GM12872 (cell line): ENCODE data around the gene DDAH1.

ENCODE experiments used
- CTCF ChIP-seq: IDR thresholded peaks from 3 replicates; pipeline ENCODE4 v1.5.1; 2011; ENCODE audit warnings: low read depth, mild to moderate bottlenecking, low read length, moderate library complexity; ENCODE audit not compliant: insufficient read depth

DDAH1 gene

GRCh38 chr1:85340427-85340826 is 124.5 kb downstream of the DDAH1 start:
- TF ChIP-seq CTCF = no peak

- TF ChIP-seq CTCF = no peak
Observed at GRCh38 chr1:85339656-85340399, 125.1 kb downstream of the DDAH1 start.

GRCh38 chr1:85339089-85339488 is 125.9 kb downstream of the DDAH1 start:
- TF ChIP-seq CTCF = no peak

GRCh38 chr1:85334962-85335361 is 130.0 kb downstream of the DDAH1 start:
- TF ChIP-seq CTCF = no peak

- no peak for TF ChIP-seq CTCF
Observed at GRCh38 chr1:85333186-85333585, 131.8 kb downstream of the DDAH1 start.

GRCh38 chr1:85332575-85332974 is 132.4 kb downstream of the DDAH1 start:
- no peak for TF ChIP-seq CTCF

GRCh38 chr1:85330711-85331290 is 134.2 kb downstream of the DDAH1 start:
- TF ChIP-seq CTCF = no peak
